ENCODE results near the gene SIN3B.

SIN3B gene

DNA sequence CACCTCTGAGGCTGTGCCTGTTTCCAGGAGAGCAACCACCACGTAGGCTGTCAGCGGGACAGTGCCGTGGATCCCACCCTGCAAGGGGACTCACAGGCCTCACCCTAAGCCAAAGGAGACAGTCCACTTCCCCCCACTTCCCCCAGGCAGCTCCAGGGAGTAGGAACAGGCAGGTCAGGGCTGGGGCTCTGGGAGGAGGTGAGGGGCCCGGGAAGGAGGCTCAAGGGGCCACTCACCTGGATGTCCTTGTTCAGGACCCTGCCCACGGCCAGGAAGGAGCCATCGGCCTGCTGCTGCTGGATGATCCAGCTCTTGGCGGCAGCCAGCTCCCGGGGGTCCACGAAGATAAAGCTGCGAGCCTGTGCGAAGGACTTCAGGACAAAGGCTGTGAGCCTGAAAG lies 85.2 kb downstream of the SIN3B start:
- DNase-seq: no peak

DNA sequence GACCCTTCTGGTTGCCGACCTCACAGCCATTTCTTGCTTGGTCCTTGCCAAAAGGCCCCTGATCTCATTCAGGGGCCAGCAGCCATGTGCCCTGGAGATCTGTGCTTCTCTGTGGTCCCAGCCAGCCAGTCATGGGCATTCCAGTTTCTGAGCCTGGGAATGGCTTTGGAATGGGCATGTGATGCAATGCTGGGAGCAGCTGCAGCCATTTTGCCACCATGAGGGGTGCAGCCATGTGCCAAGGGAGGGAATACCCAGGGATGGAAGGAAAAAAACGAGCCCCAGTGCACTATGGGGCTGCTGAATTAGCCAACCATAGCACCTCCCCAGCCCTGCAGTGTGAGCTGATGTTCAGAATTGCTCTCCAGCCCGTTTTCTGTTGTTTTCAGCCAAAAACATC lies 85.9 kb downstream of the SIN3B start:
- no peak for DNase-seq

DNA sequence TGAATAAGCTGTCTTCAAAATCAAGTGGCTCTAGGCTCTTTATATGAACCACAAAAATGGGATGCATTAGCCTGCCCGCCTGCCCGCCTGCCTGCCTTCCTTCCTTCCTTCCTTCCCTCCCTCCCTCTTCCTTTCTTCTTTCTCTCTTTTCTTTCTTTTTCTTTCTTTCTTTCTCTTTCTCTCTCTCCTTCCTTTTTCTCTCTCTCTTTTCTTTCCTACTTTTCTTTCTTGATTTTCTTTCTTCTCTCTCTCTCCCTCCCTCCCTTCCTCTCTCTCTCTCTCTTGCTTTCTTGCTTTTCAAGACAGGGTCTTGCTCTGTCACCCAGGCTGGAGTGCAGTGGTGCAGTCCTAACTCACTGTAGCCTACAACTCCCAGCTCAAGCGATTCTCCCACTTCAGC lies 86.5 kb downstream of the SIN3B start:
- DNase-seq: no peak

DNA sequence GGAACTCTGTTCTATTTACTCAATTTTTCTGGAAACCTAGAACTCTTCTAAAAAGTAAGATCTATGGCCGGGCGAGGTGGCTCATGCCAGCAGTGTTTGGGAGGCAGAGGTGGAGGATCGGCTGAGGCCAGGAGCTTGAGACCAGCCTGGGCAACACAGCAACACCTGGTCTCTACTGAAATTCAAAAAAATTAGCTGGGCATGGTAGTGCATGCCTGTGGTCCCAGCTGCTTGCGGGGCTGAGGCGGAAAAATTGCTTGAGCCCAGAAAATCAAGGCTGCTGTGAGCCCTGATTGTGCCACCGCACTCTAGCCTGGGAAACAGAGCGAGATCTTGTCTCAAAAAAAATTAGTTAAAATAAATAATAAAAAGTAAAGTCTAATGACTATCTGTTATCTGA lies 88.2 kb downstream of the SIN3B start:
- DNase-seq: no peak

DNA sequence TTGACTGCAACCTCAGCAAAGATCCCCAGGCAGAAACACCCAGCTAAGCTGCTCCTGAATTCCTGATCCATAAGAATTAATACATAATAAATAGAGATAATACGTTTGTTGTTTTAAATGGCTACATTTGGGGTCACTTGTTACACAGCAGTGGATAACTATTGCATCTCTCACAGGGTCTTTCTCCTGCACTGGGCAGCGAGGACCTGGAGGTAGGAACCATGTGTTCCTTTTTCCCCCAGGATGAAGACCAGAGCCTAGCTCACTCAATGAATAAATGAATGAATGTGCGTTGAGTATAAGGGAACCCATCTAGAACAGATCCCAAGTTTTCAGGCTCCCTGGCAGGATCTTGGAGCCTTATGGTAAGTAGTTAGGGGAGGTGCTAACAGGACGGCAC lies 90.3 kb downstream of the SIN3B start:
- no peak for DNase-seq

DNA sequence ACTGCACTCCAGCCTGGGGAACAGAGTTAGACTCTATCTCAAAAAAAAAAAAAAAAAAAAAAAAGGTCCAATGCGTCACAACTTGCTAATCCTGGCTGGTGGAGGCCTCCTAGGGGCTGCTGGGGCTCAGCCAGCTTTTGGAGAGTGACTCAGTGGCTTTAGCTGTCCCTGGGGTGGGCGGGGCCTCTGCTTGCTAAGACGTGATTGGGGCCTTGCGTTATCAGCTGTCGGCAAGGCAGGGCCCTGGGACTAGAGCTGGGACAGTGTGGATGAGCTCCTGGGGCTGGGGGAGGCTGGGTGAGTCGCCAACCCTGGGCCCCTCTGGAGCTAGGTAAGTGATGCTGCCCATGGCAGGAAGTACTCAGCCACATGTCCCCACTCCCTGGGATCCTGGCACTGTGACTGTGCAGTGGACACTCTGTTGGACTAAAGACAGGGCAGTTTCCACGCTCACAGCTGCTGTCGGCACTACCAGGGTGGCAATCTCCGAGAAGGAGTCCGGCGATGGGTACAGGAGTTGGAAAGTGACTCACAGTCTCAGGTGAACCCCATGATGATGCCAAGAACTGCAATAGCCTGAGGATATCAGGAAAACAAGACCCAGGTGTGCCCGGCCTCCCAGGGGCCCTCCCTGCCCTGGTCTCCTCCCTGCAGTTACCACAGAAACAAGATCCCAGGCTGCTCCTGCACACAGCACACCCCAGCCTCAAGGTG lies 91.8 kb downstream of the SIN3B start:
- DNase-seq: no peak

DNA sequence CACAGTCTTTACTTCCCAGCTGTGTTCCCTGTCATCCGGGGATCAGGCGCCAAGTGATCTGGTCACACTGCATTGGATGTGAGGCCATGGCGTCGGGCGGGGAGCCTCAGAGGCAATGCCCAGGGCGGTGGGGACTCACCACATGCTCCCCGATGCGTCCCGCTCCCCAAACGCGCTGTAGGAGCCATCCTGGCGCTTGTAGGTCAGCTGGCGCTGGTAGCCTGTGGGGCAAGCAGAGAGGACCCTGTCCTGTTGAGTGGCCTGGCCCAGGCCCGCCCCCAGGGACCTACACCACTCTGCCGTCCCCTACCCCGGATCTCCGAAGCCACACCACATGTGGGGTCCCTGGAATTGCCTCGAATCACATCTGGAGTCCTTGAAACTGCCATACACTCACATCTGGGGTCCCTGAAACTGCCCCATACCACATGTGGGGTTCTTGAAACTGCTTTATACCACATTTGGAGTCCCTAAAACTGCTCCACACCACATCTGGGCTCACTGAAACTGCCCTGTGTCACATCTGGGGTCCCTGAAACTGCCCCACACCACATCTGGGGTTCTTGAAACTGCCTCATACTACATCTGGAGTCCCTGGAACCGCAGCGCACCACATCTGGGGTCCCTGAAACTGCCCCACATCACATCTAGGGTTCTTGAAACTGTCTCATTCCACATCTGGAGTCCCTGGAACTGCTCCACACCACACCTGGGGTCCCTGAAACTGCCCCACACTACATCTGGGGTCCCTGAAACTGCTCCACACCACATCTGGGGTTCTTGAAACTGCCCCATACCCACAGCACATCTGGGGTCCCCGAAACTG lies 92.8 kb downstream of the SIN3B start:
- DNase-seq: no peak

DNA sequence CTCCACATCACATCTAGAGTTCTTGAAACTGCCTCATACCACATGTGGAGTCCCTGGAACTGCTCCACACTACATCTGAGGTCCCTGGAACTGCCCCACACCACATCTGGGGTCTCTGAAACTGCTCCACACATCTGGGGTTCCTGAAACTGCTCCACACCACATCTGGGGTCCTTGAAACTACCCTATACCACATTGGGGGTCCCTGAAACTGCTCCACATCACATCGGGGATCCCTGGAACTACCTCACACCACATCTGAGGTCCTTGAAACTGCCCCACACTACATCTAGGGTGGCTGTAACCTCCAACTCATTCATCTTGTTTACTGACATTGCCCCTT lies 93.4 kb downstream of the SIN3B start:
- no peak for DNase-seq

DNA sequence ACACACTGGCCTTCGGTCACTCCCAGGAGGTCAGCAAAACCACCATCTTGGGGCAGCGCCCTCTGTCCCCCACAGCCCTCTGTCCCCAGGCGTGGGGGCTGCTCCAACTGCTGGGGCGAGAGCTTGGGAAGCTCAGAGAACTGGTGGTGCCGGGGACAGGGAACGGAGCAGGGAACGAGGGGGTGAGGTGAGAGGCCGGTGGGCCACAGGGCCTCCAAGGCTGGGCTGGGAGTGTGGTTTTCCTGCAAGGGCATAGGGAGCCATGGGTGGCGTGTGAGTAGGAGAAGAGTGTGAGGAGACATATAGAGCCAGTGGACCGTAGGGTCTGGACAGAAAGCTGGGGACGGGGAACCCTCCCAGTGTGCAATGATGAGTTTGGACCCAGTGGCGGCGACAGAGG lies 93.8 kb downstream of the SIN3B start:
- no peak for DNase-seq

DNA sequence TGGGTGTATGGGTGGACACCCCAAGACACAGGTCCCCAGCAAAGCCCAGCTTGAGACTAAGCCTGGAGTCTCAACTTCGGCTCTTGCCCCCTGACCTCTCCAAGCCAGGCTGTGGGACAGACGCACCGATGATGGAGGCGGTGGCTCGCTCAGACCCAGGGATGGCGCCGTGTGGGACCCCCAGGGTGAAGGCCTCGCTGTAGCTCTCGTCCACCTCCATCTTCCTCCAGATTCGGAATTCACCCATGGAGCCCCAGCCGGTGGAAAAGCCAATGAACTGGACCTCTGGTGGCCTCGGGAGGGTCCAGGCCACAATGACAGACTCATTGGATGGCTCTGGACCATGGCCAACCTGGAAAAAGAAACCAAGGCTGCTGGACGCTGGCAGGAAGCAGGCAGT lies 98.7 kb downstream of the SIN3B start:
- no peak for DNase-seq

DNA sequence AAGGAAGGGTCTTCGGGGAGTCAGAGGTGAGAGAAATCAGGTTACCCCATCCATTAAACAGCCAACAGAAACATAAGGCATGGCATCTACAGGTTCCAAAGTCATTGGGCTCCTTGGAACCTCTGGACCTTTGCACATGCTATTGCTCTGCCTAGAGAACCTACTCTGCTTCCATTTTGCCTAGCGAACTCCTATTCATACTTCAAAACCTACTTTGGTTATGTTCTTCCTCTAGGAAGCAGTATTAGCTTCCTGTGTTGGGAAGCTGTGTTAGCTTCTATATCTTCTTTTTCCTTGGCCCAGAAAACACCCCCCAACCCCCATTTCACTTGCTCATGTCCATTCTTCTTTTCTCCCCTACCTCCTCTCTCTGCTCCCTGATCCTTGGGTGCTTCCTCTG lies 99.2 kb downstream of the SIN3B start:
- no peak for DNase-seq

DNA sequence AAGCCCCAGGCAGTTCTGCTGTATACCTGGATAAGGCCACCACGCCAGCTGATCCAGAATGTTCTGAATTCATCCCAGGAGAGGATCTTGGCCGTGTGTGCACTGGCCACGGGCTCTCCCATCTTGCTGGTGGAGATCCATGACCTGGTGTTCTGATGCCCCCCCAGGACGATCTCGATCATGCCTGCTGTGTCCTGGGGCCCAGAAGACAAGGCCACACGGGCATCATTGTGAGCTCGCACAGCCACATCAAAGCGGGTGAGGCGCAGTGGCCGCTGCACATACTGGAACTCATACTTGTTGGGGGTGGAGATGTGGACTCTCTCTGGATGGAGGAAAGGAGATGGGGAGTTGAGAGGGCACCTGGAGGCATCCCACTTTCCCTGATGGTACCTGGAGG lies 99.7 kb downstream of the SIN3B start:
- no peak for DNase-seq

All from stimulated activated naive CD4-positive, alpha-beta T cell (primary cell).